Muscle layer of duodenum (tissue), 2 donors: ENCODE data around the gene RASSF5.

Experiments
- H3K27ac ChIP-seq: one replicate; pipeline ENCODE4 v1.7.0; 2013; ENCODE audit warnings: mild to moderate bottlenecking, low read length
- H3K27me3 ChIP-seq: one replicate; pipeline ENCODE4 v1.7.0; 2013; ENCODE audit warnings: low read depth, mild to moderate bottlenecking, control low read depth, low read length
- H3K36me3 ChIP-seq, 2 donors: one replicate each; pipeline ENCODE4 v1.7.0; 2013; ENCODE audit warnings: low read length in 2 of 2, control low read depth in 1 of 2, mild to moderate bottlenecking in 1 of 2; ENCODE audit not compliant: insufficient read depth in 2 of 2, control insufficient read depth in 1 of 2
- H3K4me1 ChIP-seq, 2 donors: one replicate each; pipeline ENCODE4 v1.7.0; 2013; ENCODE audit warnings: low read length in 2 of 2, mild to moderate bottlenecking in 2 of 2, control low read depth in 1 of 2, moderate library complexity in 1 of 2; ENCODE audit not compliant: insufficient read depth in 2 of 2, control insufficient read depth in 1 of 2
- H3K4me3 ChIP-seq, 2 donors: one replicate each; pipeline ENCODE4 v1.7.0; 2013; ENCODE audit warnings: low read length in 2 of 2, low read depth in 1 of 2, mild to moderate bottlenecking in 1 of 2
- H3K9me3 ChIP-seq, 2 donors: one replicate each; pipeline ENCODE4 v1.7.0; 2013; ENCODE audit warnings: low read length in 2 of 2, control low read depth in 1 of 2, mild to moderate bottlenecking in 1 of 2; ENCODE audit not compliant: control insufficient read depth in 1 of 2
- donor health status: healthy.

Gene RASSF5

GRCh38 chr1:206565995-206566394 lies 58.7 kb downstream of the RASSF5 start:
- H3K27ac ChIP-seq: no peak overlapping the region
- H3K4me3 ChIP-seq: no peak overlapping the region
- H3K9me3 ChIP-seq: no peaks in the 10 kb centered on the region
- no peaks in the 10 kb centered on the region for H3K27me3 ChIP-seq
- H3K36me3 ChIP-seq: no peaks in the 10 kb centered on the region
- H3K4me1 ChIP-seq: no peaks in the 10 kb centered on the region

- H3K36me3 ChIP-seq: no peaks in the 10 kb centered on the region
- no peak overlapping the region for H3K4me3 ChIP-seq
- H3K9me3 ChIP-seq: no peaks in the 10 kb centered on the region
- H3K4me1 ChIP-seq: no peaks in the 10 kb centered on the region
- no peaks in the 10 kb centered on the region for H3K27me3 ChIP-seq
- H3K27ac ChIP-seq: no peak overlapping the region
Measured at GRCh38 chr1:206566999-206567398, 59.7 kb downstream of the RASSF5 start.

GRCh38 chr1:206568256-206568655 lies 60.9 kb downstream of the RASSF5 start:
- Histone ChIP-seq H3K4me1 (no peaks in the 10 kb centered on the region), H3K36me3 (no peaks in the 10 kb centered on the region), H3K4me3 (no peak overlapping the region), H3K27me3 (no peaks in the 10 kb centered on the region), H3K27ac (no peak overlapping the region), H3K9me3 (no peaks in the 10 kb centered on the region)

- Histone ChIP-seq H3K4me1 (no peaks in the 10 kb centered on the region), H3K9me3 (no peaks in the 10 kb centered on the region), H3K27ac (no peak overlapping the region), H3K27me3 (no peaks in the 10 kb centered on the region), H3K4me3 (no peak overlapping the region), H3K36me3 (no peaks in the 10 kb centered on the region)
Measured at GRCh38 chr1:206568779-206569352, 61.5 kb downstream of the RASSF5 start.

- H3K4me3 ChIP-seq: no peak overlapping the region
- no peaks in the 10 kb centered on the region for H3K36me3 ChIP-seq
- H3K9me3 ChIP-seq: no peaks in the 10 kb centered on the region
- no peaks in the 10 kb centered on the region for H3K4me1 ChIP-seq
- H3K27me3 ChIP-seq: no peaks in the 10 kb centered on the region
- H3K27ac ChIP-seq: no peak overlapping the region
Measured at GRCh38 chr1:206569556-206569955, 62.2 kb downstream of the RASSF5 start.

GRCh38 chr1:206570529-206570928 lies 63.2 kb downstream of the RASSF5 start:
- H3K4me1 ChIP-seq: no peaks in the 10 kb centered on the region
- no peaks in the 10 kb centered on the region for H3K27me3 ChIP-seq
- no peaks in the 10 kb centered on the region for H3K9me3 ChIP-seq
- H3K27ac ChIP-seq: no peak overlapping the region
- H3K36me3 ChIP-seq: no peaks in the 10 kb centered on the region
- no peak overlapping the region for H3K4me3 ChIP-seq

GRCh38 chr1:206572835-206573234 lies 65.5 kb downstream of the RASSF5 start:
- Histone ChIP-seq H3K36me3 (no peaks in the 10 kb centered on the region), H3K4me3 (no peak overlapping the region), H3K4me1 (no peaks in the 10 kb centered on the region), H3K27ac (no peak overlapping the region), H3K9me3 (no peaks in the 10 kb centered on the region), H3K27me3 (no peaks in the 10 kb centered on the region)

GRCh38 chr1:206573319-206573718 lies 66.0 kb downstream of the RASSF5 start:
- Histone ChIP-seq H3K4me1 (no peaks in the 10 kb centered on the region), H3K27ac (no peak overlapping the region), H3K9me3 (no peaks in the 10 kb centered on the region), H3K27me3 (no peaks in the 10 kb centered on the region), H3K36me3 (no peaks in the 10 kb centered on the region), H3K4me3 (no peak overlapping the region)

GRCh38 chr1:206573762-206574161 lies 66.4 kb downstream of the RASSF5 start:
- H3K36me3 ChIP-seq: no peaks in the 10 kb centered on the region
- H3K27me3 ChIP-seq: no peaks in the 10 kb centered on the region
- H3K27ac ChIP-seq: no peak overlapping the region
- H3K4me3 ChIP-seq: no peak overlapping the region
- H3K4me1 ChIP-seq: no peaks in the 10 kb centered on the region
- H3K9me3 ChIP-seq: no peaks in the 10 kb centered on the region

GRCh38 chr1:206575165-206575893 lies 68.0 kb downstream of the RASSF5 start:
- no peak overlapping the region for H3K4me3 ChIP-seq
- H3K36me3 ChIP-seq: no peaks in the 10 kb centered on the region
- no peaks in the 10 kb centered on the region for H3K27me3 ChIP-seq
- peak overlapping the region; percentile 76 for H3K27ac ChIP-seq
- H3K4me1 ChIP-seq: no peaks in the 10 kb centered on the region
- H3K9me3 ChIP-seq: no peaks in the 10 kb centered on the region

- no peak overlapping the region for H3K4me3 ChIP-seq
Measured at GRCh38 chr1:206575894-206576737, 68.8 kb downstream of the RASSF5 start.

More at GRCh38 chr1:206575894-206576737, 68.8 kb downstream of the RASSF5 start:
- peak overlapping the region; percentile 76 for H3K27ac ChIP-seq
- no peaks in the 10 kb centered on the region for H3K9me3 ChIP-seq
- H3K4me1 ChIP-seq: no peaks in the 10 kb centered on the region
- no peaks in the 10 kb centered on the region for H3K27me3 ChIP-seq
- H3K36me3 ChIP-seq: no peaks in the 10 kb centered on the region
